C4-2B (cell line): Measurements from ENCODE around the gene TRAPPC10.

Source experiments
- ZFX ChIP-seq: fragments of 450-650 bp; IDR thresholded peaks from 2 replicates; pipeline ENCODE4 v1.6.1; 2017
- TF ChIP-seq, protein P1 (sequence below): fragments of 450-650 bp; conservative IDR thresholded peaks from 2 replicates; pipeline ENCODE4 v1.5.1; 2017; ENCODE audit warnings: mild to moderate bottlenecking

DNA sequence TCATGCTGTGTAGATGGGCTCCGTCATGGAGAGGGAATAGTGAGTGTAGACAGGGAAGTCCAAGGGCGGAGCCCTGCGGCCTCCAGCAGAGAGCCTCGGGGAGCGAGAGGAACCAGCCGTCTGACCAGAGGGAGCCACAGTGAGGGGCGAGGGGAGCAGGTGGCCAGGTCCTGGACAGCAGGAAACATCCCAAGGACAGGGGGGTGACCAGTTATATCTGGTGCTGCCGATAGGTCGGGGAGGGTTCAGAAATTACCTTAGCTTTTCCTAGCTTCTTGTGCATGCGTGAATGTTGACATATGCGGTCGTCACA lies 46.5 kb downstream of the TRAPPC10 start:
- TF ChIP-seq, protein P1, sequence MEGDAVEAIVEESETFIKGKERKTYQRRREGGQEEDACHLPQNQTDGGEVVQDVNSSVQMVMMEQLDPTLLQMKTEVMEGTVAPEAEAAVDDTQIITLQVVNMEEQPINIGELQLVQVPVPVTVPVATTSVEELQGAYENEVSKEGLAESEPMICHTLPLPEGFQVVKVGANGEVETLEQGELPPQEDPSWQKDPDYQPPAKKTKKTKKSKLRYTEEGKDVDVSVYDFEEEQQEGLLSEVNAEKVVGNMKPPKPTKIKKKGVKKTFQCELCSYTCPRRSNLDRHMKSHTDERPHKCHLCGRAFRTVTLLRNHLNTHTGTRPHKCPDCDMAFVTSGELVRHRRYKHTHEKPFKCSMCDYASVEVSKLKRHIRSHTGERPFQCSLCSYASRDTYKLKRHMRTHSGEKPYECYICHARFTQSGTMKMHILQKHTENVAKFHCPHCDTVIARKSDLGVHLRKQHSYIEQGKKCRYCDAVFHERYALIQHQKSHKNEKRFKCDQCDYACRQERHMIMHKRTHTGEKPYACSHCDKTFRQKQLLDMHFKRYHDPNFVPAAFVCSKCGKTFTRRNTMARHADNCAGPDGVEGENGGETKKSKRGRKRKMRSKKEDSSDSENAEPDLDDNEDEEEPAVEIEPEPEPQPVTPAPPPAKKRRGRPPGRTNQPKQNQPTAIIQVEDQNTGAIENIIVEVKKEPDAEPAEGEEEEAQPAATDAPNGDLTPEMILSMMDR = no peak
- TF ChIP-seq ZFX = no peak
